Inflammatory macrophage treated with lipopolysaccharide for 4 hours (primary cell): ENCODE data around the gene S1PR1.
A peak's percentile ranks its signal among the peaks of the same experiment; 100 is the strongest.
"Not testable (repeated sequence)": the region's sequence is repeated elsewhere in the genome, so short reads cannot be mapped to it uniquely, and the experiment has no call there.

Experiments
- DNase-seq: peaks from one replicate; pipeline ENCODE4 v3.0.0-alpha.2; 2020

Gene S1PR1

DNA sequence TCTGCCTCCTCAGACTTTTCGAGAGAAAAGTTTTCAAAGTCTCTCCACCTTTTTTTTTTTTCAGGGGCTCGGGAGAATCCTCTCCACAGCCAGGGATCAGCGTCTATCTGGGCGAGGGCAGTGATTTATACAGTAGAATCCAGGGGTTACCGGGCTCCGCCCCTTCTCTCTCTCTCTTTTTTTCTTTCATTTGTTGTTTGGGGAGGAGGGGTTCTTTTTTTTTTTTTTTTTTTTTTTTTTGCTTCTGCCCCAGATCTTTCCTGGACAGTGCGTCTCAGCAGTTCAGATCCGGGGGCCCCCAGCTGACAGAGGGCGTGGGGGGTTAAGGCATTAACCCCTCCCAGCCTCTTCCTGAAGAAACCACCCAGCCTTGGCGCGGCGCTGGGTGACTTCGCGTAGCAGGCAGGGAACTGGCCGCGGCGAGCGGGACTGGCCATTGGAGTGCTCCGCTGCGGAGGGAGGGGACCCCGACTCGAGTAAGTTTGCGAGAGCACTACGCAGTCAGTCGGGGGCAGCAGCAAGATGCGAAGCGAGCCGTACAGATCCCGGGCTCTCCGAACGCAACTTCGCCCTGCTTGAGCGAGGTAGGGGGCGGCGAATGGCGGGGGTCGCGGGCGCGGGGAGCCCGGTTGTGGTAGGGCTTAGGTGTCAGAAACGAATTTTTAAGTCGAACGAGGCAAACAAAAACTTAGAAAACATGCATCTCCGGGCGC lies at the start of gene S1PR1:
Gene S1PR1 (plus strand): TSS at position 504 of the 713 bp plus-strand sequence. CDS start 1,966 bp downstream, outside the sequence.
- DNase-seq: peak; percentile 30

DNA sequence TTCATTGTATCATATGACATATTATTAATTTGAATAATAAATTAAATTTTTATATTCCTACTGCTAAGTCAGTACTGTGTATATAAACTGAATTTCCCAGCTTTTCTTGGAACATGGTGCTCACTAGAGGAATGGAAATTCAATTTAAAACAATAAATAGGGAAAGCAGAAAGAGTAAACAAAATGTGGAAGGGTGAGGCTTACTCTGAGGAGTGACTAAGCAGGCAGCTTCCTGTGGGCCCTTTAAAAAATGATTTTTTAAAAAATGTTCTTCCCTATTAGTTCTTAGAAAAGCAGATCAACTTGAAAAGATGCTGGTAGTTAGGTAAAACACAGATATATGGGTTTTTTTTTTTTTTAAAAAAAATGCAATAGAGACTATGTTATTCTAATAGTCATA lies 49.5 kb upstream of the S1PR1 start:
- DNase-seq: peak; percentile 45

DNA sequence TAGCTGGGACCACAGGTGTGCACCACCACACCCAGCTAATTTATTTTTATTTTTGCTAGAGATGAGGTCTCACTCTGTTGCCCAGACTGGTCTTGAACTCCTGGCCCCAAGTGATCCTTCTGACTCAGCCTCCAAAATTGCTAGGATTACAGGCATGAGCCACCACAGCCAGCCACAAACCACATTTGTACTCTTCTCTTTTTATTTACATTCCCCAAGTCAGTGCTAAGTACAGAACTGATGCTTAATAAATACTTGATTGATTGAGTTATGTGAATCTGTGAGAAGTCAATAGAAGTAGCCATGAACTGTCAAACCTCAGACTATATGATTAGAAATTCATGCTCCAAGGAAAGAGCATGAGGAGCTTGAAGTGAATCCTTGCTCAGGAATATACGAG lies 48.5 kb upstream of the S1PR1 start:
- DNase-seq: no peak

DNA sequence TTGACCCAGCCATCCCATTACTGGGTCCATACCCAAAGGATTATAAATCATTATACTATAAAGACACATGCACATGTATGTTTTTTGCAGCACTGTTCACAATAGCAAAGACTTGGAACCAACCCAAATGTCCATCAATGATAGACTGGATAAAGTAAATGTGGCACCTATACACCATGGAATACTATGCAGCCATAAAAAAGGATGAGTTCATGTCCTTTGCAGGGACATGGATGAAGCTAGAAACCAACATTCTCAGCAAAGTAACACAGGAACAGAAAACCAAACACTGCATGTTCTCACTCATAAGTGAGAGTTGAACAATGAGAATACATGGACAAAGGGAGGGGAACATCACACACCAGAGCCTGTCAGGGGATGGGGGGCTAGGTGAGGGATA lies 47.9 kb upstream of the S1PR1 start:
- not testable (repeated sequence) for DNase-seq

DNA sequence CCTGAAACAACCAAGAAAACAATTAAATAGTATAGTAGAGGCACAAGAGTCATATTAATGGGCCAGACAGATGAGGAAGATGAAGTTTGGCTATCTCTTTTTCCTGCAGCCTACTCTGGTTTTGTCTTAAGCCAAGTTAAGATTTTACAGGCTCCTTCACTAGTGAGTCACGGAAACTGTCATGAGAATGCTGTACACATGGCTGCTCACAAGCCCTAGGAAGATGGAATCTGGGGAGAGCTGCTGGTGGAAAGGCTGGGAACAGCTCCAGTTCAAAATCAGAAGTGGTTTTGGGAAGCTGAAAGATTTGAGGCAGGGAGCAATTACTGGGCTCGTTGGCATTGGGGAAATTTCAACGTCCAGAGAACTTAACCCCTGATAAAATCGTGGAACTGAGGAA lies 46.4 kb upstream of the S1PR1 start:
- DNase-seq: no peak

DNA sequence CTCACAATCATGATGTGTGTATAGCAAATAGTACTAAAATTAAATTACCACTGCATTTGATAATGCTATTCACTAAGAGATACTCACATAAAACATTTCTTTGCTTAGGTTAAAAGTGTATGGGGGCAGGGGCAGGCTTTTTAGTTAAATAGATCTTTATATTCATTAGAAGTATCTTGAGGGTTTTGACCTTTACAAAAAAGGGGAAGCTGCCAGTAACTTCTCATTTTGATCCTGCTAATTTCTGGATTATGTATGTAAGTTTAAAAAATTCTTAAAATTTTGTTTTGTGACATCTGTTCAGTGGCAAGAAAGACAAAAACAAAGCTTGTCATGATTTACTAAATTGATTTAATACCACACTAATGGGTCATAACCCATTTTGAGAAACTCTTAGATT lies 45.8 kb upstream of the S1PR1 start:
- peak; percentile 35 for DNase-seq

DNA sequence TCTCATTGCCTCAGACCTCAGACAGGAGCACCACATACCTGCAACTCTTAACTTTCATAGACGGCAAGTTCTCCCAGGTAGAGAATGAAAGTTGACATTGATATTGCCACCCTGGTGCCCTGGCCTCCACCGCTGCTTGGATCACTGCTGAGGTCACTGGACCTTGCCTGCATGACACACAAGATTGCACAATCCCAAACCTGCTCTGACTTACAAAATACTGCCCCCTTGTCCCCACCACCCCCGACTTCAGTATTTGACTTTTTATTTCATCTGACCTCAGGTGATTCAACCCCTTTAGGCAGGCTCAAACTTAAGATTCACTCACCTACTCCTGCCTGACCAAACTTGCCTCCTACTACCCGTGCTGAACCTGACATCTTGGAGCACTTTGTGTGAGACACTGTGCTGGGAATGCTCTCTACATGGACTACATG lies 43.1 kb upstream of the S1PR1 start:
- DNase-seq: peak; percentile 22

DNA sequence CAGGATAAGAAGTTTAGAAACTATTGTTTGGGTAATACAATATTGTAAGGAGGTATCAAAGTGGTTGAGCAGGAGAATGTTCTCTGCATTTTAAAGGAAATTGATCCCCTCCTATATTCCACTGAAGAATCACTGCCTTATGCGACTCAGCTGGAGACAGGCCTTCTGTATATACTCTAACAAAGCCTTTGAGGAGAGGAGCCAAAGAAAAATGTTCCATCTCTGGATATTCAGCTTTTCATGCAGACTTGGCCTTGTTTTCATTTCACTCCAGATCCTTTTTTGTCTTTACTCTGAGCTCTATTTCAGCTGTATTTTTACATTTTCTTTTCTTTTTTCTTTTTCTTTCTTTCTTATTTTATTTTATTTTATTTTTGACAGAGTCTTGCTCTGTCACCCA lies 42.1 kb upstream of the S1PR1 start:
- DNase-seq: no peak

DNA sequence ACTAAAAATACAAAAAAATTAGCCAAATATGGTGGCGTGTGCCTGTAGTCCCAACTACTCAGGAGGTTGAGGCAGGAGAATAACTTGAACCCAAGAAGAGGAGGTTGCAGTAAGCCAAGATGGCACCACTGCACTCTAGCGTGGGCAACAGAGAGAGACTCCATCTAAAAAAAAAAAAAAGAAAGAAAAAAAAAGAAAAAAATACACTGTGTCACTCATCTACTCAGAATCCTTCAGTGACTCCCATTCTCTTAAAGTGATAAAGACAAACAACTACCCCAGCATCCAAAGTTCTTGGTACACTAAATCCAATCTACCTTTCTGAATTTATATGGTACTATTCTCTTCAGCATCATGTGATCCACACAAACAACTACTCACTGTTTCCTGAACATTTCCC lies 40.2 kb upstream of the S1PR1 start:
- DNase-seq: no peak

DNA sequence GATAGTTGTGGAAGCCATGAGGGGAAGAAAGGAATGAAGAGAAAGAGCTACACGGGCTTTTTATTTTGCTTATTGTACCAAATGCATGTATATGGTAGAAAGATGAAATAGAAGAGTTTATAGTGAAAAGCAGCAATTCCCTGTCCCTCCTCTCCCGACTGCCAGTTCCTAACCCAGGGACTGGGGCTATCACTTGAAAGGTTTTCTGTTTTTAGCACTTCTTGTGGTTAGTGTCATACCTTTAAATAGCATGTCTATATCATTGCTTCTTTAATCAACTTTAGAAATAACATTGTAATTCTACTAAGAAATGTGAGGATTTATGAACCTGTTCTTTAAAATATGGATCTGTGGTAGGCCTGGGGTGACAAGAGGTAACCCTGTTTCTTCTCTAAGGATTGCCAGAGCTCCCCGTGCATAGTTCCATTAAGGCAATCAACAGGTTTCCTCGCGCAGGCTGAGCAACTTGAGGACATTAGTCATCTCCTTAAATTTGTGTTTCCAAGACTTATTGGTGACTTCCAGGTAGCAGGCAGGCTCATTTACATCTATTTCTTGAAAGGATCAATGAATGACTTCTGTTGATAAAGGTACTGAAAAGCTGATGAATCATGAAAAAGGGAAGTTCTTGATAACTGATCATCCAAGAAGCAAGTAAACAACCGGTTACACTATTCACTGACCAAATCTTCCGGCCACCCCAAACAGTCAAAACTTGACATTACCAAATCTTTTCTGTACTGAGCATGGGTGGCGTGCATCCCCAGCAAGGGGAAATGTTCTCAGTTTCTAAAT lies 37.8 kb upstream of the S1PR1 start:
- DNase-seq: peak; percentile 39

DNA sequence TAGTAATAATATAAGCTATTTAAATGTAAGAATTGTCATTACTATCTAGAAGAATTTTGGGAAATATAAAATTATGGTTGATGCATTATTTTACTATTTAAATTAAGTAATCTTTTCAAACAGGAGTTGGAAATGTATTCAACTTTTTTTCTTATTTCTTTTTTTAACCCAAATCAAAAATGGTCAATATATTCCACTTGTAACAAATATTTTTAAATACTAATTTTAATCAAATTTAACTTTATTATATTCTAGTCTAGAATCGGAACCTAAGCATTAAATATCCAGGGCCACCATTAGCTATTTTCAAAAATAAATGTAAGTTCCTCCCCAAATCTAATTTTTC lies 37.2 kb upstream of the S1PR1 start:
- no peak for DNase-seq

DNA sequence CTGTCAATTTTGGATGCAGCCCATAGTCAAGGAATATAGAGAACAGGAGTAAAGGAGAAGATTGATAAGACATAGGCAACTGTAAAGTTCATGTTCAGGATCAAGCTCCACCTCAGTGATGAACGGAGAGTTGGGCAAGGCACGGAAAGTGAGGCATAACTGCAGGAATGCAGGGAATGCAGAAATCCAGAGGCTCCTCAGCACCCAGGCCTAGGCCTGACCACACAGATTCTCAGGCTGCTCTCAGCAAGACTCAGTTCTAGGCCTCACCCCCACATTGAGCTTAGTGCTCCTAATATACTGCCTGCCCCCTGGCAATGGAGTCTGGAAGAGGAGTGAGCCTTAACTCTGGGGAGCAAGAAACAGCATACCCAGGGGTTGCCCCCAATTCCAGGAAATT lies 36.3 kb upstream of the S1PR1 start:
- DNase-seq: no peak

DNA sequence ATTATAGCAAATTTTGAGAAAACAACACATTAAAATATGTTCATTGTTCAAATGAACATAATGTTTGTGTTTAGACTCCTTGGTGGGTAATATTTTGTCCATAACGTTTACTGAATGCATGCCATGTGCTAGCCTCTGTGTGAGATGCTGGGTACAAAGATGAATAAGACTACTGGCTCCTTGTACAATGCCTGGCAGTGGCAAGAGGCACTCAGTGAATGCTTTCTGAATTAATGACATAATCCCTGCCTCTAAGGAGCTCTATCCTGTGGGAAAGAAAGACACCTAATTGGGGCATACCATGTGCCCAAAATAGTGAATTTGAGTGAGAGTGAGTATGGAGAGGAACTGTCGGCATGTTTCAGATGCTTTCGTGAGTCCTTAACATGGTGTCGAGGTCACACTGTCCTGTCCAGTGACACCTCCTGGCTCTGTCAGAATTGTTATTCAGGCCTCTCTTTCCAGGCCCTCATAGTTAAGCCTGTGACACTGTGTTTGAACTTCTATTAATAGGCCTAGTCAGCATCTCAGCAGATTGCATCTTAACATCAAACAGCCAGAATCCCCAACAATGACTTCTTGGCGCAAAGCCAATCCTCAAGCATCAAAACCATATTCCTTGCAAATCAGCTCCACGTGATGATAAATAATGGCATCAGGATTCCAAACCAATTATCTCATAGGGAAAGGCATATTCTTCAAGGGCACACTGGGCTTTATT lies 32.8 kb upstream of the S1PR1 start:
- no peak for DNase-seq

DNA sequence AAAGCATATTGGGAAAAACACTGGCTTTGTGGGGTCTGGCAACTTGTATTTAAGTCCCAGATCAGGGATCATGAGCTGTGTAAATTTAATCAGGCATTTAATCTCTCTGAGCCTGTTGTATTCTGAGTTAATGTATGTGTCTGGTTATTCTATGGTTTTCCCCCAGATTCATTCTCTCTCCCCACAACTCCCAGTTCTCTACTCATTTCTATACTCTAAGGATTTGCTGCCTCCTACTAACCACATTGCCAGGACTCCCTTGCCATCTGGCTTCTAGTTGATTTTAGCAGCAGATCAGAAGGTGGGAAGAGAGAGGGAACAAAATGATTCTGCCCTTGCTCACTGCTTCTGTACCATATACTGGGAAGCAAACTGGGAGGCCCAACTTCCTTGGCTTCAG lies 31.4 kb upstream of the S1PR1 start:
- no peak for DNase-seq

DNA sequence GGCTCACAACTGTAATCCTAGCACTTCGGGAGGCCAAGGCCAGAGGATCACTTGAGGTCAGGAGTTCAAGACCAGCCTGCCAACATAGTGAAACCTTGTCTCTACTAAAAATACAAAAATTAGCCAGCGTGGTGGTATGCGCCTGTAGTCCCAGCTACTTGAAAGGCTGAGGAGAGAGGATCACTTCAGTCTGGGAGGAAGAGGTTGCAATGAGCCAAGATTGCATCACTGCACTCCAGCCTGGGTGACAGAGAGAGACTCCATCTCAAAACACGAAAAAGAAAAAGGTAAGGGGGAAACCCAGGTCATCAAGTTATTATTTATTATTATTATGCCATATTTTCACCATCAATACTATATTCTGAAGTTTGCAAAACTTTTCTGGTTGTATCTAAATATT lies 30.7 kb upstream of the S1PR1 start:
- not testable (repeated sequence) for DNase-seq

DNA sequence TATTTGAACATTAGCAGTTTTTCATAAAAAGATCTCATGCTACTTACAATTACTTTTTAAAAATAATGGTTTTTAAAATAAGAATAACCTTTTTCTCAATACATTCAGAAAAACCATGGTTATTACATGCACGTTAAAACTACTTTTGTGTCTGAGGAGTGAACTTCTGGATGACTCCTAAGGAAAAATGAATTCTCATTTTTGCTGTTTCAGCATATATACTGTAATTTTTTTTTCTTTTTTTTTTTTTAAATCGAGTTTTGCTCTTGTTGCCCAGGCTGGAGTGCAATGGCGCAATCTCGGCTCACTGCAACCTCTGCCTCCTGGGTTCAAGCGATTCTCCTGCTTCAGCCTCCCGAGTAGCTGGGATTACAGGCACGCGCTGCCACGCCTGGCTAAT lies 29.5 kb upstream of the S1PR1 start:
- not testable (repeated sequence) for DNase-seq

DNA sequence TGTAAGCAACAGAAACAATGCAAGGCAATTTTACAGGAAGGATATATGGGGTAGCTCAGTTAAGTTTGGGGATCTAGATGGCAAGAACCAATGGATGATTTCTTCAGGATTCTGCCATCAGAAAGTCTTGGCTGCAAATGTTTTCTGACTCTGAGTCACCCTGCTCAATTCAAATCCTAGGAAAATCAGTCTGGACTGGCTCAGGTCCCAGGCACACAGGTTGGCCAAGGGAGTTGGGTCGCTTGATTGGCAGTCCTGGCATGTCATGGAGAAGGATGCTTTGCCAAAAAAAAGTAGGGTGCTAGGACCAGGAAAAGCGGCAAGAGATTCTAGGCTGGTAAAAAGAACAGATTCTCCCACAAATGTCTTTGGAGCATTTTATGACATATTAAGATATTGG lies 28.9 kb upstream of the S1PR1 start:
- no peak for DNase-seq

DNA sequence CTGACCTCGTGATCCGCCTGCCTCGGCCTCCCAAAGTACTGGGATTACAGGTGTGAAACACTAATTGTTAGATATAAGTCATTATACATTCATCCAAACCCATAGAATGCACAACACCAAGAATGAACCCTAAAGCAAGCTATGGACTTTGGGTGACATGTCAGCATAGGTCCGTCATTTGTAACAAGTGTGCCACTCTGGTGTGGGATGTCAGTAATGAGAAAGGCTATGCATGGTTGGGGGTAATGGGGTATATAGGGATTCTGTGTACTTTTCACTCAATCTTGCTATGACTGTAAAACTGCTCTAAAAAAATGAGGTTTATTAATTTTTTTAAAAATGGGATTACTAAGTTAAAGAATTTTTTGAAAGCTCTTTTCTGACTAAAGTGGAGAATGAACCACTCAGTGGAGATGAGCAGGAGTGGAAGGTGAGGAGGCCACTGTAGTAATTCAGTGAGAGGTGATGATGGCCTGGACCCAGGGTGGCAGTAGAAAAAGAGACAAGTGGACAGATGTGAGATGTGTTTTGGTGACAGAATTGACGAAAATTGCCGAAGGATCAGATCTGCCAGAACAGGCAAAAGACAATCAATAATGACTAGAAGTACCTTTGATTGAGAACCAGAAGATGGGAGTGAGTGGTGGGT lies 21.3 kb upstream of the S1PR1 start:
- DNase-seq: no peak

DNA sequence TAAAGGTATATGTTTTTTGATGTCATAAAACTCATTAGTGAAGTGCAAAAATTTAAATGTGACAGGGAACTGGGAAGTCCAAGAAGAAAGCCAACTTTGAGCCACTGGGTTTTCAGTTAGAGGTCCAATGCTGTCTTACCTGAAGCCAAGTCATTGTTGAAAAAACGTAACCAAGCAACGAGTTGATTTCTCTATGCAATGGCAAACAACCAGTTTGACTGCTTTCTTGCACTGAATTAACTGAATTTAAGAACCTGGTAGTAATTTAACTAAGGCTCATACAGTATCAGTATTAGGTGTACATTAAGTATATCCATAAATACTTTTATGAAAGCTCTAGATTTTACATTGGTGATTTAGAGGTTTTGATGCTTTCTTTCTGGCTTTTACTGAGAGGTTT lies 20.2 kb upstream of the S1PR1 start:
- DNase-seq: no peak

DNA sequence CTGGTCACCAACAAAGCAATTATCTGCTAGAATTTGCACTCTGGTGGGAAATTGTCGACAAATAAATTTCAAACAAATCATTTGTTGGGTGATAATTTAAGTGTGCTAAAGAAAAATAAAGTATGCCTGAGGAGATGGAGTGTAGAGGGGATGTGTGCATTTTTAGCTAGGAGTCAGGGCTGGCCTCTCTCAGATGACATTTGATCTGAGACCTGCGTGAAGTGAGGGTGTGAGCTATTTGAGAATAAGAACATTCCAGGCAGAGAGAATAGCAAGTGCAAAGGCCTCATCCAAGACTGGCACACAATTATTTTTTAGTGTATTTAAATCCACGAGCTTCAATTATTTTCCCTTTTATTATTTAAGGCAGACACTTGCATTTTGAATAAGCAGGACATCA lies 19.7 kb upstream of the S1PR1 start:
- DNase-seq: no peak

DNA sequence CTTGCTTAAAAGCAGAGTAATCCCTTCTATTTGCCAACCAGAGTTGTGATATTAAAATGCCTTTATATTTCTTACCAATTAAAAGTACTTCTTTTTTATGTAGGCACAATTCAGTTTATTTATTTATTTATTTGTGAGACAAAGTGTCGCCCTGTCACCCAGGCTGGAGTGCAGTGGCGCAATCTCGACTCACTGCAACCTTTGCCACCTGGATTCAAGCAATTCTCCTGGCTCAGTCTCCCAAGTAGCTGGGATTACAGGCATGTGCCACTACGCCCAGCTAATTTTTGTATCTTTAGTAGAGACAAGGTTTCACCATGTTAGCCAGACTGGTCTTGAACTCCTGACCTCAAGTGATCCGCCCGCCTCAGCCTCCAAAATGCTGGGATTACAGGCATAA lies 17.9 kb upstream of the S1PR1 start:
- DNase-seq: not testable (repeated sequence)

DNA sequence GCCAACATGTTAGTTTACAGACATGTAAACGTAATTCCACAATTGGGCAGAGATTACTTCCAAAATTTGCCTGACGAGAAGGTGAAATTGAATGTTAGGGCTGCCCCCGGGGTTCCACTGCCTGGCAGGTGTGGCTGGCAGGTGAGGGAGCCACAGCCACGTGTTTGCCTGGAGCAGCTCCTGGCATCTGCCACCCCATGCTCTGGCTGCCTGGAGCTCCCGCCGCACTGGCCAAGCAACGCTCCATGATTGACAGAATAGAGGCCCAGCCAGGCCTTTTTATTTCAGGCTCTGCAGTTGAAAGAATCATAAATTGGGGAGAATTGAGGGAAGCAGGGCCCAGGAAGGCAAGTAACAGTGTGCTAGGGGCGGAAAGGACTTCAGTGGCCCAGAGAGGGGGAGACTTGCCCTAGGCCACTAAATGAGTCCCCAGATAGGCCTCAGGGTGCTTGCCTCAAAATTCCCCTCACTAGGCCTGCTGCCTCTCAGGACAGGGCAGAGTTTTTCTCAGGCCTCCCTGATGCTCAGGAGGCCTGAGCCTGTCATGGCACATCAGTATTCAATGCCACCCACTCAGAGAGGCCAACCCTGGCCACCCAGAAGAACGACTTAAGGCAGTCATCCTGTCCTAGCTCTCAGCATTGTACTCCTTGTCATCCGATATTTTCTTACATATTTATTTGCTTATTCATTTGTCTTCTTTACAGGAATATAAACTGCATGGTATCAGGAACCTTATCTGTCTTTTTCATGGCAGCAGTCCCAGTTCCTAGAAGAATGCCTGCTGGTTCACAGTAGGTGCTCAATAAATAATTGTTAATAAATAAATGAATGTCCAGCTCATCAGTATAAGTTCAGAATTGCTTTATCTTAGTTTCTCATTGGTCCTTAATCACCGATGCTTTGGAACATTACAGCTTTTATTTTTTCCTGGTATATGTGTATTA lies 16.6 kb upstream of the S1PR1 start:
- DNase-seq: no peak
